IMR-90 (cell line): ENCODE results near the gene FGFRL1. TPM values are rescaled to one million over a fixed set of nuclear protein-coding genes. Genes with fewer than 3 reads are reported as not detected.

ENCODE experiments used
- ATAC-seq: fragments of 200-7000 bp; cut with Tn5 transposase; 2 replicates; pipeline ENCODE4 v1.9.1; 2020; ENCODE audit warnings: low read depth, mild to moderate bottlenecking, moderate library complexity
- BruUV-seq: library from RNA; stranded (reverse); fragments of 400-500 nt; replicated peaks from 2 replicates; lab custom pipeline; 2021; lab: Mats Ljungman, UMichigan
- CTCF ChIA-PET: fragments of 300-600 bp; formaldehyde crosslinking; extraction: SDS; loops from one replicate; lab custom pipeline; 2021; ENCODE audit warnings: antibody characterized with exemption; lab: Yijun Ruan, JAX
- POLR2A ChIA-PET: fragments of 300-600 bp; sonication (Branson Sonifier 250); formaldehyde crosslinking; loops from one replicate; lab custom pipeline; 2022; ENCODE audit warnings: antibody characterized with exemption; ENCODE audit not compliant: unreplicated experiment; lab: Charles Lee
- DNase-seq: peaks from one replicate; pipeline ENCODE4 v3.0.0; 2013
- H2AFZ ChIP-seq: replicated peaks from 2 replicates; pipeline ENCODE3; 2013; ENCODE audit warnings: low read length, mild to moderate bottlenecking; ENCODE audit not compliant: poor library complexity
- H2AK5ac ChIP-seq: 2 replicates; pipeline ENCODE4 v1.6.1; 2013; ENCODE audit warnings: low read depth, low read length, inconsistent platforms
- H2AK9ac ChIP-seq: replicated peaks from 2 replicates; pipeline ENCODE3; 2013; ENCODE audit warnings: mild to moderate bottlenecking, low read depth, low read length, moderate library complexity; ENCODE audit not compliant: poor library complexity
- H2BK120ac ChIP-seq: 2 replicates; pipeline ENCODE4 v1.6.1; 2013; ENCODE audit warnings: low read depth, low read length, inconsistent platforms
- H2BK15ac ChIP-seq: 3 replicates; pipeline ENCODE4 v1.6.1; 2013; ENCODE audit warnings: low read depth, low read length, inconsistent platforms
- H2BK20ac ChIP-seq: 2 replicates; pipeline ENCODE4 v1.6.1; 2013; ENCODE audit warnings: low read depth, mild to moderate bottlenecking, inconsistent platforms, low read length, moderate library complexity
- H2BK5ac ChIP-seq: 2 replicates; pipeline ENCODE4 v1.6.1; 2013; ENCODE audit warnings: mild to moderate bottlenecking, low read depth, low read length, inconsistent platforms; ENCODE audit not compliant: poor library complexity, severe bottlenecking
- H3K14ac ChIP-seq: replicated peaks from 2 replicates; pipeline ENCODE4 v1.6.1; 2013; ENCODE audit warnings: low read depth, low read length, inconsistent platforms
- H3K18ac ChIP-seq: 2 replicates; pipeline ENCODE4 v1.6.1; 2013; ENCODE audit warnings: low read depth, low read length, control low read depth
- H3K23ac ChIP-seq: 2 replicates; pipeline ENCODE4 v1.6.1; 2013; ENCODE audit warnings: low read depth, low read length, inconsistent platforms
- H3K27ac ChIP-seq: 2 replicates; pipeline ENCODE4 v1.5.1; 2013; ENCODE audit warnings: mild to moderate bottlenecking, control low read depth, low read length; ENCODE audit not compliant: insufficient read depth
- H3K27me3 ChIP-seq: 2 replicates; pipeline ENCODE4 v1.6.1; 2013; ENCODE audit warnings: low read length; ENCODE audit not compliant: control insufficient read depth, insufficient read depth
- H3K36me3 ChIP-seq: 2 replicates; pipeline ENCODE4 v1.6.1; 2013; ENCODE audit warnings: low read length, mixed read lengths; ENCODE audit not compliant: control insufficient read depth, insufficient read depth
- H3K4ac ChIP-seq: 2 replicates; pipeline ENCODE4 v1.6.1; 2013; ENCODE audit warnings: low read depth, low read length, inconsistent platforms
- H3K4me1 ChIP-seq: 2 replicates; pipeline ENCODE4 v1.6.1; 2013; ENCODE audit warnings: low read length, mixed read lengths; ENCODE audit not compliant: control insufficient read depth, insufficient read depth
- H3K4me2 ChIP-seq: 2 replicates; pipeline ENCODE4 v1.6.1; 2013; ENCODE audit warnings: low read depth, mild to moderate bottlenecking, control low read depth, low read length, moderate library complexity
- H3K4me3 ChIP-seq: 2 replicates; pipeline ENCODE4 v1.5.1; 2013; ENCODE audit warnings: low read depth, mild to moderate bottlenecking, control low read depth, low read length, moderate library complexity; ENCODE audit not compliant: insufficient read depth
- H3K56ac ChIP-seq: 2 replicates; pipeline ENCODE4 v1.6.1; 2013; ENCODE audit warnings: low read length, inconsistent platforms; ENCODE audit not compliant: insufficient read depth; ENCODE audit errors: extremely low read depth
- H3K79me1 ChIP-seq, 2 experiments: 2 replicates each; pipeline ENCODE4 v1.6.1; 2013; ENCODE audit warnings: low read length in 2 of 2, inconsistent platforms in 1 of 2, low read depth in 1 of 2
- H3K9ac ChIP-seq: 2 replicates; pipeline ENCODE4 v1.6.1; 2013; ENCODE audit warnings: low read depth, low read length, control low read depth
- H3K9me1 ChIP-seq: 2 replicates; pipeline ENCODE4 v1.6.1; 2013; ENCODE audit warnings: low read length, inconsistent platforms; ENCODE audit not compliant: insufficient read depth
- H3K9me3 ChIP-seq: 2 replicates; pipeline ENCODE4 v1.6.1; 2013; ENCODE audit warnings: low read length; ENCODE audit not compliant: control insufficient read depth, insufficient read depth
- H4K20me1 ChIP-seq: 2 replicates; pipeline ENCODE4 v1.6.1; 2013; ENCODE audit warnings: low read length, inconsistent platforms; ENCODE audit not compliant: insufficient read depth
- H4K5ac ChIP-seq: 2 replicates; pipeline ENCODE4 v1.6.1; 2013; ENCODE audit warnings: mild to moderate bottlenecking, low read depth, low read length, control low read depth
- H4K8ac ChIP-seq, 2 experiments: 2 replicates each; pipeline ENCODE4 v1.6.1; 2013; ENCODE audit warnings: low read depth in 2 of 2, low read length in 2 of 2, control low read depth in 1 of 2, inconsistent platforms in 1 of 2
- H4K91ac ChIP-seq: 2 replicates; pipeline ENCODE4 v1.6.1; 2013; ENCODE audit warnings: low read depth, low read length, inconsistent platforms; ENCODE audit not compliant: insufficient read depth
- MXI1 ChIP-seq: IDR thresholded peaks from 2 replicates; pipeline ENCODE4 v1.6.1; 2012; ENCODE audit warnings: low read depth, mild to moderate bottlenecking, low read length, moderate library complexity, borderline replicate concordance
- POLR2A ChIP-seq: IDR thresholded peaks from 2 replicates; pipeline ENCODE4 v1.6.1; 2012; ENCODE audit warnings: mild to moderate bottlenecking, low read depth, low read length
- RAD21 ChIP-seq: IDR thresholded peaks from 2 replicates; pipeline ENCODE4 v1.6.1; 2012; ENCODE audit warnings: low read length, improper control_type of control experiment
- RCOR1 ChIP-seq: IDR thresholded peaks from 2 replicates; pipeline ENCODE4 v1.6.1; 2012; ENCODE audit warnings: mild to moderate bottlenecking, low read length, improper control_type of control experiment; ENCODE audit not compliant: insufficient replicate concordance
- RFX5 ChIP-seq: IDR thresholded peaks from 2 replicates; pipeline ENCODE4 v1.8.0; 2012; ENCODE audit warnings: low read depth, mild to moderate bottlenecking, low read length, moderate library complexity
- WGBS, 2 experiments: methylation state at CpG; one replicate each; pipeline versions ENCODE4 v1.1.5 to v1.1.7; 2013; ENCODE audit warnings: missing lambda C conversion rate in 2 of 2; ENCODE audit not compliant: insufficient read length in 1 of 2; ENCODE audit errors: extremely low coverage in 2 of 2; 5-methylcytosine and 5-hydroxymethylcytosine counted together
- dilution Hi-C: fragments of 300-500 bp; cut with HindIII; formaldehyde crosslinking; loops from one replicate; pipeline ENCODE4 v1.14.3; 2018; ENCODE audit warnings: low sequenced_read_pairs; ENCODE audit not compliant: unreplicated experiment
- in situ Hi-C: fragments of 300-500 bp; cut with MboI; formaldehyde crosslinking; loops from 3 replicates; pipeline ENCODE4 v1.14.3; 2019; ENCODE audit warnings: low sequenced_read_pairs, inconsistent platforms, mixed read lengths
- intact Hi-C: fragments of 100-400 bp; cut with micrococcal nuclease; formaldehyde crosslinking; loops from 2 replicates; pipeline ENCODE4 v1.10.0; 2022
- polyA plus RNA-seq, 3 experiments: library from polyadenylated mRNA; depleted of rRNA; stranded (reverse); fragments of >200 nt; gene quantifications; 2 replicates each; pipeline ENCODE4 v1.2.3, GENCODE V29; 2012; ENCODE audit warnings: low replicate concordance in 1 of 3
- total RNA-seq: library from RNA; depleted of rRNA; stranded (reverse); fragments of >200 nt; gene quantifications from 2 replicates; pipeline ENCODE4 v1.2.3, GENCODE V29; 2012

The FGFRL1 gene
- total and polyA plus RNA-seq, 2 of the 4 experiments (the other 2 are of a cell fraction) = 49.3 to 78.8 TPM

DNA sequence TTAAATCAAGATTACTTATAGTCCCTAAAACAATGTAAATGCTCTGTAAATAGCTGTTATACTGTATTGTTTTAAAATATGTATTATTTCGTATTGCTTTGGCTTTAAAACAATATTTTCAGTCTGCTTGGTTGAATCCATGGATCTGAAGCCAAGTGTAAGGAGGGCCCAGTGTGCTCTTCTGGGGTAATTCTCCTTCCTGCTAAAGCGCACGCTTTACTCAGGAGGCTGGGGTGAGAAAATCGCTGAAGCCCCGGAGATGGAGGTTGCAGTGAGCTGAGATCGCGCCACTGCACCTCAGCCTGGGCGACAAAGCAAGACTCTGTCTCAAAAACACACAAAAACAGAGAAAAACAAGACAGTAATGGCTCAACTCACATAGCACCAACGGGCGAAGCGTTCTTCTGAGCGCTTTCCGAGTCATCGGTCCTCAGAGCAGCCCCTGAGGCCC is 25.0 kb upstream of the FGFRL1 start:
- H3K79me1 ChIP-seq = peaks cover 5 to 34% of the 10 kb centered on the region in 2 experiments; a peak in 1 of 4 replicates
- peaks cover 7% of the 10 kb centered on the region; the same call in 1 of the 2 replicates for H3K4me1 ChIP-seq
- peak overlapping the region; percentile 91 for H3K18ac ChIP-seq
- H4K5ac ChIP-seq = peak overlapping the region; percentile 91
- H3K36me3 ChIP-seq = peaks cover 9% of the 10 kb centered on the region; the same call in 1 of the 2 replicates
- no peaks in the 10 kb centered on the region; the same call in 1 of the 2 replicates for H4K20me1 ChIP-seq
- dilution Hi-C loops = no loop called here
- peak overlapping the region; percentile 96 for H2AFZ ChIP-seq
- POLR2A ChIA-PET = interaction anchor here (0.5 to 0.6 kb wide), 2 partner anchors 18 to 141 kb away, joined by 3 read pairs; no protein-coding TSS in a partner anchor
- peak overlapping the region; percentile 93 for H3K14ac ChIP-seq
- H3K56ac ChIP-seq = peak overlapping the region; percentile 42; the same call in 1 of the 2 replicates
- H4K91ac ChIP-seq = peak overlapping the region; percentile 72
- peak overlapping the region; percentile 94 for H3K23ac ChIP-seq
- intact Hi-C loops = no loop called here
- in situ Hi-C loops = no loop called here
- peak overlapping the region; percentile 94 for H3K9ac ChIP-seq
- H2AK9ac ChIP-seq = peak overlapping the region; percentile 69
- peak overlapping the region; percentile 81 for H3K27ac ChIP-seq
- no TSS peak for BruUV-seq
- peak overlapping the region; percentile 34 to 86 for H4K8ac ChIP-seq
- DNase-seq = no peak
- H2AK5ac ChIP-seq = peak overlapping the region; percentile 48; the same call in 1 of the 2 replicates
- peak overlapping the region; percentile 94 for H3K4me2 ChIP-seq
- no peaks in the 10 kb centered on the region for H3K27me3 ChIP-seq
- no peak overlapping the region for H2BK20ac ChIP-seq
- TF ChIP-seq POLR2A (no peak), RFX5 (no peak), RAD21 (no peak), MXI1 (no peak), RCOR1 (no peak)
- peak overlapping the region; percentile 93 for H3K4me3 ChIP-seq
- no peaks in the 10 kb centered on the region; the same call in 1 of the 2 replicates for H3K9me1 ChIP-seq
- no peaks in the 10 kb centered on the region for H3K9me3 ChIP-seq
- peak overlapping the region; percentile 20 for H3K4ac ChIP-seq
- peak overlapping the region; percentile 82 for H2BK5ac ChIP-seq
- CTCF ChIA-PET = no interaction called here
- no peak overlapping the region; the same call in 2 of the 3 replicates for H2BK15ac ChIP-seq
- 0% methylated on average over 3 of the region's 14 CpGs; no CpG with 5 or more reads in 1 of the 2 experiments for WGBS, 2 experiments
- peak; percentile 24 for ATAC-seq
- H2BK120ac ChIP-seq = no peak overlapping the region
